Measurements from ENCODE around the gene HOXA7.

GRCh38 chr7:27130540-27131389, 25.7 kb downstream of the HOXA7 start, which contains the start of gene HOXA4:
- TF ChIP-seq CTCF (IDR thresholded peaks at IDR 0.05) (no peak), POLR2A (IDR thresholded peaks at IDR 0.05) (peak; percentile 30)
